HG03060 (cell line): ENCODE measurements around the gene LSAMP.
"Not testable (repeated sequence)": the region's sequence is repeated elsewhere in the genome, so short reads cannot be mapped to it uniquely, and the experiment has no call there.

Experiments
- ATAC-seq: cut with Tn5 transposase; IDR thresholded peaks from one replicate; pipeline ENCODE4 v1.9.1; 2021; ENCODE audit warnings: low read depth, moderate number of reproducible peaks; ENCODE audit not compliant: unreplicated experiment

Gene LSAMP

DNA sequence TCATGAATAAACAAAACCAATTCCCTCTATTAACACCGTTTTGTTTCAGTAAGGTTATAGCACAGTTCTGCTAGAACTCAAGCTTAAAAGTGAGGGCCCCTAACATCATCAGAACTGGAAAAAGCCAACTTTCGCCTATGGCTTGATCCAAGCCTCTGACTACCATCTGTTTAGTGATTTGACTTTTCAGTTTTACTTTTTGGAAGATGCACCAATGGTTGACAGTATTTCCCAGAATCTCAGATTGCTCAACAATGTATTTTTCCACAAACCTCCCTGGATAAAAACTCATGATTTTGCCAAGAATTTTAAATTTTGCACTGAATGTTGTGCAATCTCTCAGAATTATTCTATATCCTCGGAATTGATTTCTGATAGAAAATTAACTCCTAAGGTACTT is 190.7 kb downstream of the LSAMP start:
- ATAC-seq = no peak

DNA sequence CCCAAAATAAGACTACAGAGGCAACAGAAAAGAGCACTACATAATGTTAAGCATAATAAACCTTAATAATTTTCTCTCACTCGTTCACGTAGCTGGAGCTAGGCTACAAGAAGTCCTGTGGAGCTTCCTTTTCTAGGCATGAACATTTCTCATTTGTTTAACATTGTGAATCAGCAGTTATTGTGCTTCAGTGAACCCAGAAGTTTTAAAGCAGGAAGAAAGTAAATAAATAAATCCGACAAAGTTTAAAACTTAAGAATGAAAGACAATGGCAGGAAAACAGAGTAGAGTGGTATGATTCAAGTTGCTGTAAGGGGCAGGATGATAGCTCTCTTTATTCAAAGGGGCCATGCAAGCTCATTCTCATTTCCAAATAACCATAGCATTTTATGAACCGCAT is 191.8 kb downstream of the LSAMP start:
- ATAC-seq = no peak

GRCh38 chr3:116247605-116248004 is 197.7 kb downstream of the LSAMP start:
- no peak for ATAC-seq

- ATAC-seq = no peak
Measured at GRCh38 chr3:116246406-116246980, 198.8 kb downstream of the LSAMP start.

- ATAC-seq = no peak
Measured at GRCh38 chr3:116242825-116243224, 202.5 kb downstream of the LSAMP start.

GRCh38 chr3:116241677-116242076 is 203.6 kb downstream of the LSAMP start:
- ATAC-seq = no peak

GRCh38 chr3:116240261-116240660 is 205.0 kb downstream of the LSAMP start:
- ATAC-seq = no peak

DNA sequence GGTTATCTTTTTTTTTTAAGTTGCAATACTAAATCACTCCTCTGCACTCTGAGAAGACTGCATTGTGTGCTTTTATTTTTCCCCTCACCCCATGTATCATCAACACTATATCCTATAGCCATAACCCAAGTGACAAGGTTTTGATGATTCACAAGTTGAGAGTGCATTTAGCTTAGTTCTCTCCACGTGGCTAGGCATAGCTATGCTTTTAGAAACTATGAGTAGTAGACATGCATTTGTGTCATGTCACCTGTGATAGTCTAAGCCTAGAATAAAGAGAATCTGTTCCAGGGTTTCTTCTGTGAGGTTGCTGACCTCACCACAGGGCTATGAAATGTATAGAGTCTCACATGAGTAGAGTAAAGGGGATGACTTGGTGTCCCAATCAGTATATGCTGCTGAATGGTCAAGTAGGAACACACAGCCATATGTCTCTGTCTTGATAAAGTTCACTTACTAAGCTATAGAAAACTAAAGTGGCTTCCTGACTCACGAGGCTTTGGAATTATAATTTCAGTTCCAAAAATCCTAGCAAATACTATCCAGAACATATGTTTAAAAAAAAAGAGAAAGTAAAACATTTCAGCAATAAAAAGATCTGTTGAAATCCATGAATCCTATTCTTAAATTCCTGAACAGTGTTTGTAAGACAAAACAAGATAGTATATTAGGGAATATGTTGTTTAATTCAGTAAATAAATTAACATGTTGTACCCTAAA is 206.3 kb downstream of the LSAMP start:
- no peak for ATAC-seq

DNA sequence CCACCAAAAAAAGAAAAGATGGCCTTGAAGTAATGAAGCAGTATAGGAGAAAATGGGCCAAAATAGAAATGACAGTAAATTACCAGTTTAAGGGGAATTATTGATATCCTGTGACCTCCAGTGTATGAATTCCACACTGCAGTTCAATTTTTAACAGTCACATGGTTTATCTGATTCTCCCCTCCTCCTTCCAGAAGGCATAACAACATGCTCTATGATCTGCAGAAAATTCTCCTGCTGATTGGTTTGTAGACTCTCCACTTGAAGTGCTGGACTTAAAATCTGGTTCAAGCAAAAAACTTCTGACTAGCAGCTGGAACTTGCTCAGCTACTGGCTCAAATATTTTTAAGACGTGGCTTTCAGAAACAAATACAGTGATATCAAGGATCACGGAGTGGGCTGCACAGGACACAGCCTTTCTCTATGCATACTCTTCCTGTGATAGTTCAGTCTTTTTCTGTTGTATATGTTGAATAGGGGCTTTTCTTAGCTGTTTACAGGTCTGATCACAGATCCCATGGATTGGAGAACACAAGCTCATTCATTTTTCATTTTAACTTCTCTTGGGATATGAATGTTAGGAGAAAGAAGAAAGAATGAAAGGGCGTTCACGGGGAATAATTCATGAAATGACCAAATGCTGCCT is 211.5 kb downstream of the LSAMP start:
- no peak for ATAC-seq

- no peak for ATAC-seq
Measured at GRCh38 chr3:116230431-116231020, 214.8 kb downstream of the LSAMP start.

DNA sequence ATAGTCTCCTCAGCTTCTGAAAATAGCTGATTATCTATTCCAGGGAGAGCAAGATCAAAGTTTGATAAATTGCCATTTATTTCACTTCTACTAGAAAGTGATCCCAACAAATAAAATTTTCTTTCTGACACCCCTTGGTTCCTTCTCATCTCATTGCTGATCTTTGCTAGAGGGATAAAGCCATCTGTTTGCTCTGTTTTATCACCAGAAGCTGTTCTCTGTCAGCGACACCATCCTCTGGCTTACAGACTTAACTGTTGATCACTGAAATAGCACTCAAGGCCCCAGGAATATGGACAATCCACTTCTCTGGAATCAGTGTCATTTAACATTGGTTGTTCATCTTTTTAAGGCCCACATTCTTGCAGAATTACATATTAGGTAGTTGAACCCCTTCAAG is 219.0 kb downstream of the LSAMP start:
- no peak for ATAC-seq

- ATAC-seq = no peak
Measured at GRCh38 chr3:116216761-116217160, 228.5 kb downstream of the LSAMP start.

DNA sequence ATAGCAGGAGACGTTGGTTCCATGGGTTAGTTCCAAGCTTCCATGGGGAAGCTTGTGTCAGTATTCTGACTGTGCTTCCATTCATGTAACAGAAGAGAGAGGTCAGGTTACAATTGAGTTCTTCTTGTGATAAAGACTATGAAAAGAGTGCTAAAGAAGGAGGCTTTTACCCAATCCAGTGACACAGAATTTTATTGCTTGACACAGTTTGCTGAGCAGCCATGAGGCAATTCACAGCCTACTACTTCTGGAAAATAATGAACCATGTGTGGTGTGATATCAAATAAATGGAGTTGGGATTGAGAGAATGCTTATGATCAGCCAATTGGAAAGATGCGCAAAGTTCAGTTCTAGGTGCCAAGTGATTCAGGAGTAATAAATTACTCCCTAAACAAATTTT is 233.4 kb downstream of the LSAMP start:
- no peak for ATAC-seq

- not testable (repeated sequence) for ATAC-seq
Measured at GRCh38 chr3:116208830-116209229, 236.5 kb downstream of the LSAMP start.

DNA sequence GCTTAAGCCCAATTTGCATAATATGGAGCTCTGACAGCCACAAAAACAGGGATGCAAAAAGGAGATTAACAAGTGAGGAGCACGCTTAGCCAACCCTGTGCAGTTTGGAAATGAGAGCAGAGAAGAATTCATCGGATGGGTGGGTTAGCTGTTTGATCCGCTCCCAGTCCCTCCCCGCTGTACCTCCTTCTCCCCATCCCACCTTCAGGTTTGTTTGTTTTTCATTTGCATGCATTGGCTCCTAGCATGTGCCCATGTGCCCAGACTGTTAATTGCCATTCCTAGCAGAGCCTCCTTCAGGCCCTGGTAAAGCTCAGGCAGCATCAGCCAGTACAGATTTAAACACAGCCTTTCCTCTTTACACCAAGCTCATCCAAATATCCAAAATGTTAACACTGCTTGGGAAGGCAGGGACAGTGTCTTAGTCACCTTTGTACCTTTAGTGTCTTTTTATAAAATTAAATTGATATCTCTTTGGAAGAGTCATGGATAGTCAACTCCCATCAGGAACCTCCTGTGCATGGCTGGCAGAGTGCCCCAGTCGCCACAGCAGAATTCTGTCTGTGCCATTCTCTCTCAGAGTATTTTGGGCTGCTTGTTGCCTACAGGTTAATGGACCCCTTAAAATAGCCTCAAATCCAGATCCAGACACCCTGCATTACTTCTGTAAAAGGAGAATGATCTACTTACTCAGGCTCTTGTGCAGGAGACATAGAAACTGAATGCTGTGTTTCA is 244.2 kb downstream of the LSAMP start:
- ATAC-seq = no peak

- no peak for ATAC-seq
Measured at GRCh38 chr3:116199063-116199462, 246.2 kb downstream of the LSAMP start.

GRCh38 chr3:116198087-116198486 is 247.2 kb downstream of the LSAMP start:
- ATAC-seq = no peak

GRCh38 chr3:116192464-116192863 is 252.8 kb downstream of the LSAMP start:
- no peak for ATAC-seq

DNA sequence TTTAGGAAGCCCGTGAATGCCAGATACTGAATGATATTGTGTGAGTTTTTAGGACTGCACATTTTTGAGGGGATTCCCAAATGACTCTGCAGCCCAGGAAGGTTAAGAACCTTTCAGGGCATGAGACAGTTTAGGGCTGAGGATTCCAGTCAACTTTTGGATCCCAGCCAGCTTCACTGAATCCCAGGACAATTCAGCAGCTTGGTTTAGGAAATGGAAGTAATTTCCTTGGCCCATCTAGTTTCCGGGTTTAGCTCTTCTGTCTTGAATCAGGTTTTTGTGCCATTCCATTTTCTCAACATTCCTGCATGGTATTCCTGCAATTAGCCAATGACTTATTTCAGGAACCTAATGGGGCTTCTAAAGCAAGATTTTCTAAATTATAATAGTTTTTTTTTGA is 253.9 kb downstream of the LSAMP start:
- ATAC-seq = no peak

GRCh38 chr3:116190095-116190494 is 255.2 kb downstream of the LSAMP start:
- ATAC-seq = no peak

DNA sequence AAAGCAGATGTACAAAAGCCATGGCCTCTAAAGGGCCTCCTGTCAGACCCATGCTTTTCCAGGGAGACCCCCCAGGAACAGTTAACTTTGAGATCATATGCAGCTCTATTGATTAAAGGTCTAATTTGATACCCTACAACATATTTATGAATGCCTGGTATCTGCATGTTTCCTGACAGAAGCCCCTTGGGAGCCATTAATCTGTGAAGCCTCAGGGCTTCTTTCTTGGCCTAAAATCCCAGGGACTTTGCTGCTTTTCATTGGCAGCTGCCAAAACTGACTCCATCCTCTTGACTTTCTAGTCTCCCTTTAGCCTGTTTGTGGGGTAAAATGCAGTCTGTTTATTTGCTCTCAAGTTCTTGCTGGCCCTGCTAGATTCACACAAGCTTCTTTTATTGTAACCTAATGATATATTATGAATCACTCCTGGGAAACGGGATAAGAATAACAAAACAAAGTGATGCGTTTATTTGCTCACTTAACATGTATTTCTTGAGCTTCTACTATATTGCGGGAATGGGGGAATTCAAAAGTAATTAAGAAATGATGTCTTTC is 257.0 kb downstream of the LSAMP start:
- no peak for ATAC-seq
